SK-N-SH treated with all-trans-retinoic acid at 6 μM for 48 hours (cell line): ENCODE measurements around the gene SLC7A4.

Source experiments
- ATAC-seq: fragments of 200-7000 bp; cut with Tn5 transposase; 3 replicates; pipeline ENCODE4 v1.9.1; 2020; ENCODE audit warnings: mild to moderate bottlenecking, moderate library complexity
- ARNTL ChIP-seq: fragments of 450-650 bp; formaldehyde crosslinking; IDR thresholded peaks from 2 replicates; pipeline ENCODE4 v1.5.0; 2020; ENCODE audit warnings: low read depth, mild to moderate bottlenecking, moderate library complexity, borderline replicate concordance
- BACH2 ChIP-seq: fragments of 250-450 bp; sonication (Bioruptor Pico); IDR thresholded peaks from 2 replicates; pipeline ENCODE4 v1.9.0; 2021; ENCODE audit warnings: mild to moderate bottlenecking, borderline replicate concordance
- CREB5 ChIP-seq: fragments of 250-450 bp; sonication (Bioruptor Pico); IDR thresholded peaks from 2 replicates; pipeline ENCODE4 v1.5.1; 2020; ENCODE audit warnings: low read depth, mild to moderate bottlenecking, moderate library complexity
- CSDC2 ChIP-seq: fragments of 250-450 bp; sonication (Bioruptor Pico); IDR thresholded peaks from 2 replicates; pipeline ENCODE4 v1.5.0; 2020; ENCODE audit warnings: mild to moderate bottlenecking, moderate library complexity
- CSRNP3 ChIP-seq: fragments of 250-450 bp; sonication (Bioruptor Pico); IDR thresholded peaks from 2 replicates; pipeline ENCODE4 v1.5.1; 2021; ENCODE audit warnings: mild to moderate bottlenecking, moderate library complexity
- GLIS3 ChIP-seq: fragments of 250-450 bp; sonication (Bioruptor Pico); IDR thresholded peaks from 2 replicates; pipeline ENCODE4 v1.5.0; 2020; ENCODE audit warnings: mild to moderate bottlenecking, moderate library complexity
- ISL1 ChIP-seq: fragments of 250-450 bp; sonication (Bioruptor Pico); IDR thresholded peaks from 2 replicates; pipeline ENCODE4 v2.1.2; 2022; ENCODE audit warnings: mild to moderate bottlenecking, moderate library complexity
- OSR1 ChIP-seq: fragments of 250-450 bp; sonication (Bioruptor Pico); IDR thresholded peaks from 2 replicates; pipeline ENCODE4 v1.8.0; 2022; ENCODE audit warnings: moderate library complexity, mild to moderate bottlenecking, inconsistent platforms
- PATZ1 ChIP-seq: fragments of 250-450 bp; sonication (Bioruptor Pico); IDR thresholded peaks from 2 replicates; pipeline ENCODE4 v1.8.0; 2020; ENCODE audit warnings: mild to moderate bottlenecking, moderate library complexity, borderline replicate concordance
- POU6F1 ChIP-seq: fragments of 250-450 bp; sonication (Bioruptor Pico); IDR thresholded peaks from 2 replicates; pipeline ENCODE4 v1.8.0; 2021; ENCODE audit warnings: low read depth, mild to moderate bottlenecking, moderate library complexity, borderline replicate concordance
- RARB ChIP-seq: fragments of 250-450 bp; sonication (Bioruptor Pico); IDR thresholded peaks from 2 replicates; pipeline ENCODE4 v1.8.0; 2021; ENCODE audit warnings: mild to moderate bottlenecking, moderate library complexity
- SNAI2 ChIP-seq: fragments of 250-450 bp; sonication (Bioruptor Pico); IDR thresholded peaks from 2 replicates; pipeline ENCODE4 v1.5.0; 2020; ENCODE audit warnings: mild to moderate bottlenecking, moderate library complexity
- TCF4 ChIP-seq: fragments of 250-450 bp; sonication (Bioruptor Pico); IDR thresholded peaks from 2 replicates; pipeline ENCODE4 v1.8.0; 2021; ENCODE audit warnings: mild to moderate bottlenecking, moderate library complexity, borderline replicate concordance
- TOX ChIP-seq: fragments of 250-450 bp; sonication (Bioruptor Pico); IDR thresholded peaks from 2 replicates; pipeline ENCODE4 v1.8.0; 2021; ENCODE audit warnings: mild to moderate bottlenecking, moderate library complexity, borderline replicate concordance
- ZC3H10 ChIP-seq: fragments of 250-450 bp; sonication (Bioruptor Pico); IDR thresholded peaks from 2 replicates; pipeline ENCODE4 v1.5.1; 2021; ENCODE audit warnings: mild to moderate bottlenecking, moderate library complexity
- ZFP3 ChIP-seq: fragments of 250-450 bp; sonication (Bioruptor Pico); IDR thresholded peaks from 2 replicates; pipeline ENCODE4 v1.5.0; 2020; ENCODE audit warnings: mild to moderate bottlenecking, moderate library complexity
- ZFP30 ChIP-seq: fragments of 450-650 bp; formaldehyde crosslinking; IDR thresholded peaks from 2 replicates; pipeline ENCODE4 v1.5.0; 2022; ENCODE audit warnings: mild to moderate bottlenecking, moderate library complexity
- ZNF565 ChIP-seq: fragments of 450-650 bp; formaldehyde crosslinking; conservative IDR thresholded peaks from 2 replicates; pipeline ENCODE4 v1.5.0; 2020; ENCODE audit warnings: low read depth, mild to moderate bottlenecking, moderate library complexity
- ZNF70 ChIP-seq: fragments of 450-650 bp; formaldehyde crosslinking; IDR thresholded peaks from 2 replicates; pipeline ENCODE4 v1.5.0; 2020; ENCODE audit warnings: mild to moderate bottlenecking, moderate library complexity
- ZNF8 ChIP-seq: fragments of 450-650 bp; formaldehyde crosslinking; IDR thresholded peaks from 2 replicates; pipeline ENCODE4 v1.5.0; 2020; ENCODE audit warnings: mild to moderate bottlenecking, moderate library complexity

SLC7A4 gene

GRCh38 chr22:20992456-20993303 is 39.7 kb downstream of the SLC7A4 start (continued):
- TF ChIP-seq POU6F1 (CRISPR knock-in tag) (no peak), ZNF70 (no peak), ZFP3 (CRISPR knock-in tag) (no peak), CSDC2 (CRISPR knock-in tag) (no peak), ZC3H10 (no peak)

- ATAC-seq: no peak
- TF ChIP-seq ZFP3 (CRISPR knock-in tag) (no peak), ZNF8 (CRISPR knock-in tag) (no peak), TOX (CRISPR knock-in tag) (no peak), GLIS3 (CRISPR knock-in tag) (no peak), ZC3H10 (no peak), ZNF565 (CRISPR knock-in tag) (no peak), ZFP30 (CRISPR knock-in tag) (no peak), ZNF70 (no peak), TCF4 (CRISPR knock-in tag) (no peak), ISL1 (CRISPR knock-in tag) (no peak), CSRNP3 (CRISPR knock-in tag) (no peak), RARB (CRISPR knock-in tag) (no peak), PATZ1 (CRISPR knock-in tag) (no peak), CREB5 (CRISPR knock-in tag) (no peak)
These were observed 40.3 kb downstream of the SLC7A4 start for GRCh38 chr22:20992056-20992442.

- ATAC-seq: no peak
- TF ChIP-seq POU6F1 (CRISPR knock-in tag) (no peak), PATZ1 (CRISPR knock-in tag) (no peak), TCF4 (CRISPR knock-in tag) (no peak), ZC3H10 (no peak), CSRNP3 (CRISPR knock-in tag) (no peak), CREB5 (CRISPR knock-in tag) (no peak), ISL1 (CRISPR knock-in tag) (no peak), OSR1 (CRISPR knock-in tag) (no peak), SNAI2 (CRISPR knock-in tag) (no peak), ZNF70 (no peak), BACH2 (CRISPR knock-in tag) (no peak), ARNTL (CRISPR knock-in tag) (no peak), ZNF565 (CRISPR knock-in tag) (no peak), TOX (CRISPR knock-in tag) (no peak), GLIS3 (CRISPR knock-in tag) (no peak)
These were observed 40.9 kb downstream of the SLC7A4 start for GRCh38 chr22:20991252-20992055.
